HepG2 (cell line): ENCODE measurements around the gene LATS2. TPM values are rescaled to one million over a fixed set of nuclear protein-coding genes. Genes with fewer than 3 reads are reported as not detected.

Experiments used
- BRD4 ChIP-seq: sonication (generic); formaldehyde crosslinking; IDR thresholded peaks from 2 replicates; pipeline ENCODE4 v1.4.0; 2020; ENCODE audit warnings: missing genetic modification reagents
- DBP ChIP-seq: sonication (generic); formaldehyde crosslinking; IDR thresholded peaks from 2 replicates; pipeline ENCODE4 v1.4.0; 2020; ENCODE audit warnings: missing genetic modification reagents; ENCODE audit errors: not compliant biosample characterization
- ETS1 ChIP-seq: sonication (generic); formaldehyde crosslinking; IDR thresholded peaks from 2 replicates; pipeline ENCODE4 v1.4.0; 2020; ENCODE audit warnings: missing genetic modification reagents
- FOXP1 ChIP-seq, 2 experiments: fragments of 450-650 bp in 1 of 2; IDR thresholded peaks; 2 replicates each; pipeline ENCODE4 v1.6.1; 2017 to 2018; ENCODE audit warnings: antibody characterized with exemption in 1 of 2
- KDM2A ChIP-seq: sonication (generic); formaldehyde crosslinking; IDR thresholded peaks from 2 replicates; pipeline ENCODE4 v1.4.0; 2020; ENCODE audit warnings: low read depth, missing genetic modification reagents, borderline replicate concordance
- NFE2L1 ChIP-seq: sonication (generic); formaldehyde crosslinking; IDR thresholded peaks from 2 replicates; pipeline ENCODE4 v1.4.0; 2020; ENCODE audit warnings: missing genetic modification reagents, mild to moderate bottlenecking, borderline replicate concordance
- NR2C2 ChIP-seq: sonication (generic); formaldehyde crosslinking; IDR thresholded peaks from 2 replicates; pipeline ENCODE4 v1.4.0; 2020; ENCODE audit warnings: missing genetic modification reagents, mild to moderate bottlenecking, moderate library complexity, borderline replicate concordance
- SATB2 ChIP-seq: sonication (generic); formaldehyde crosslinking; IDR thresholded peaks from 2 replicates; pipeline ENCODE4 v1.5.0; 2020; ENCODE audit warnings: missing genetic modification reagents
- TBX2 ChIP-seq: sonication (generic); formaldehyde crosslinking; IDR thresholded peaks from 2 replicates; pipeline ENCODE4 v1.5.0; 2020; ENCODE audit warnings: missing genetic modification reagents, mild to moderate bottlenecking, borderline replicate concordance
- ZFP36L1 ChIP-seq: sonication (generic); formaldehyde crosslinking; IDR thresholded peaks from 2 replicates; pipeline ENCODE4 v1.8.0; 2022; ENCODE audit warnings: mild to moderate bottlenecking, missing genetic modification reagents, moderate library complexity
- ZNF274 ChIP-seq: sonication (generic); formaldehyde crosslinking; IDR thresholded peaks from 2 replicates; pipeline ENCODE4 v1.5.1; 2020; ENCODE audit warnings: mild to moderate bottlenecking, missing genetic modification reagents
- ZNF335 ChIP-seq: sonication (generic); formaldehyde crosslinking; IDR thresholded peaks from 2 replicates; pipeline ENCODE4 v1.4.0; 2020; ENCODE audit warnings: missing genetic modification reagents
- ZNF580 ChIP-seq: IDR thresholded peaks from 2 replicates; pipeline ENCODE4 v1.6.1; 2016; ENCODE audit warnings: low read depth, borderline replicate concordance
- ZNF737 ChIP-seq: sonication (generic); formaldehyde crosslinking; IDR thresholded peaks from 2 replicates; pipeline ENCODE4 v1.5.0; 2020; ENCODE audit warnings: missing genetic modification reagents, mild to moderate bottlenecking, borderline replicate concordance
- ZNF816 ChIP-seq: sonication (generic); formaldehyde crosslinking; IDR thresholded peaks from 2 replicates; pipeline ENCODE4 v1.8.0; 2022; ENCODE audit warnings: missing genetic modification reagents, mild to moderate bottlenecking, borderline replicate concordance
- ZSCAN29 ChIP-seq: sonication (generic); formaldehyde crosslinking; conservative IDR thresholded peaks from 2 replicates; pipeline ENCODE4 v1.4.0; 2020; ENCODE audit warnings: mild to moderate bottlenecking, missing genetic modification reagents
- polyA plus RNA-seq, 8 experiments: library from polyadenylated mRNA; depleted of rRNA in 3 of 8; stranded (reverse) in 7 of 8; unstranded in 1 of 8; fragments of >200 nt; fragmentation: Illumina TruSeq in 4 of 8; extraction: Trizol in 4 of 8; gene quantifications; 2 replicates each; pipeline versions ENCODE4 v1.2.1 to v1.2.3, GENCODE V29; 2011 to 2016; ENCODE audit warnings: low read depth in 4 of 8, missing spikeins in 1 of 8, mixed read lengths in 1 of 8; ENCODE audit not compliant: insufficient read depth in 1 of 8
- total RNA-seq, 5 experiments: library from RNA; depleted of rRNA; stranded (reverse); fragments of >200 nt; fragmentation: Illumina TruSeq; extraction: Trizol; gene quantifications; 2 replicates each; pipeline ENCODE4 v1.2.3, GENCODE V29; 2016; ENCODE audit warnings: low read depth in 1 of 5
- TF ChIP-seq, protein P1 (sequence below): IDR thresholded peaks from 2 replicates; pipeline ENCODE4 v1.6.1; 2012; ENCODE audit warnings: inconsistent platforms
- TF ChIP-seq, protein P2 (sequence below): sonication (generic); formaldehyde crosslinking; IDR thresholded peaks from 2 replicates; pipeline ENCODE4 v1.5.1; 2020; ENCODE audit warnings: mild to moderate bottlenecking, missing genetic modification reagents, moderate library complexity
- TF ChIP-seq, protein P3 (sequence below): sonication (generic); formaldehyde crosslinking; IDR thresholded peaks from 2 replicates; pipeline ENCODE4 v1.4.0; 2020; ENCODE audit warnings: missing genetic modification reagents

LATS2 gene
- total and polyA plus RNA-seq, 2 of the 13 experiments (the other 11 are each of a cell fraction or from before 2014, with no cell fraction given) = 7.3 to 8.5 TPM

DNA sequence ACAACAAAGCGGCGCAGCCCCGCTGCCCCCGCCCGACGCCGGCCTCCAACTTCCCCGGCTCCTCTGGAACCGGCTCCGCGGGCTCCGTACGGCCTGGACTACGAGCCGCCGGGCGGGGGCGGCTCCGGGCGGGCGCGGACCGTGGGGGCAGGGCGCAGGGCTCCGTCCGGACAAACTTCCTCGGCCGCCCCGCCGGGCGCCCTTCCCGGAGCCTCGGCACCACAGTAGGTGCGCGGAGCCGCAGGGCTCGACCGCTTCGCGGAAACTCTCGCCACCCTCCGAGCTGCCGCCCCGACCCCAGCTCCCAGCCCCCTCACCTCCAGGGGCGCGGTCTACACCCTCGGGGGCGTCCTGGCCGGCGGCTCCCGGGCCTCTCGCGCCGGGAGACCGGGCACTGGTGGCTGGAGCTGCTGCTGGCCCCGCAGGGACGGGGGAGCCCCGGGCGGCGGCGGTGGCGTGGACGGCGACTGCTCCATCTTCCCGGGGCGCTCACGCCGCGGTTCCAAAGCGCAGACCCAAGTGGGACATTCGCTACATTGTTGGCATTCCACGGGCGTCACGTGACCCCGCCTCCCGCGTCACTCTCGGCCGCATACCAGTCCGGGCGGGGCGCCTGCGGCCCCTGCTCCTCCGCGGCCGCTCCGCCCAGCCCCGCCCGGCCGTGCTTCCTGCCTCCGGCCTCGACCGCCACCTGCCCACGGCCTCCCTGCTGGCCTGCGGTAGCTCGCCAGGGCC, at the start of gene LATS2 (continued):
- TF ChIP-seq, protein P1, sequence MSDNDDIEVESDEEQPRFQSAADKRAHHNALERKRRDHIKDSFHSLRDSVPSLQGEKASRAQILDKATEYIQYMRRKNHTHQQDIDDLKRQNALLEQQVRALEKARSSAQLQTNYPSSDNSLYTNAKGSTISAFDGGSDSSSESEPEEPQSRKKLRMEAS = peak; percentile 81
- TF ChIP-seq TBX2 (peak; percentile 91; the same call in 1 of the 2 replicates), ZNF335 (CRISPR knock-in tag) (no peak), BRD4 (CRISPR knock-in tag) (peak; percentile 55; the same call in 1 of the 2 replicates), ZNF816 (no peak), ZNF274 (CRISPR knock-in tag) (0 out of 2 replicates have a peak, but pooled peaks have one; percentile 31), DBP (CRISPR knock-in tag) (no peak), ZNF737 (CRISPR knock-in tag) (no peak), NR2C2 (CRISPR knock-in tag) (no peak), KDM2A (CRISPR knock-in tag) (peak; percentile 51; the same call in 1 of the 2 replicates), ETS1 (CRISPR knock-in tag) (no peak), ZSCAN29 (CRISPR knock-in tag) (0 out of 2 replicates have a peak, but pooled peaks have one; percentile 26), SATB2 (CRISPR knock-in tag) (0 out of 2 replicates have a peak, but pooled peaks have one; percentile 27), FOXP1 (IDR thresholded peaks at IDR 0.05) (no peak), FOXP1 (CRISPR knock-in tag; IDR thresholded peaks at IDR 0.05) (0 out of 2 replicates have a peak, but pooled peaks have one; percentile 5), ZFP36L1 (CRISPR knock-in tag) (0 out of 2 replicates have a peak, but pooled peaks have one; percentile 19), ZNF580 (peak; percentile 13; the same call in 1 of the 2 replicates), NFE2L1 (CRISPR knock-in tag) (no peak)
- TF ChIP-seq, protein P2, sequence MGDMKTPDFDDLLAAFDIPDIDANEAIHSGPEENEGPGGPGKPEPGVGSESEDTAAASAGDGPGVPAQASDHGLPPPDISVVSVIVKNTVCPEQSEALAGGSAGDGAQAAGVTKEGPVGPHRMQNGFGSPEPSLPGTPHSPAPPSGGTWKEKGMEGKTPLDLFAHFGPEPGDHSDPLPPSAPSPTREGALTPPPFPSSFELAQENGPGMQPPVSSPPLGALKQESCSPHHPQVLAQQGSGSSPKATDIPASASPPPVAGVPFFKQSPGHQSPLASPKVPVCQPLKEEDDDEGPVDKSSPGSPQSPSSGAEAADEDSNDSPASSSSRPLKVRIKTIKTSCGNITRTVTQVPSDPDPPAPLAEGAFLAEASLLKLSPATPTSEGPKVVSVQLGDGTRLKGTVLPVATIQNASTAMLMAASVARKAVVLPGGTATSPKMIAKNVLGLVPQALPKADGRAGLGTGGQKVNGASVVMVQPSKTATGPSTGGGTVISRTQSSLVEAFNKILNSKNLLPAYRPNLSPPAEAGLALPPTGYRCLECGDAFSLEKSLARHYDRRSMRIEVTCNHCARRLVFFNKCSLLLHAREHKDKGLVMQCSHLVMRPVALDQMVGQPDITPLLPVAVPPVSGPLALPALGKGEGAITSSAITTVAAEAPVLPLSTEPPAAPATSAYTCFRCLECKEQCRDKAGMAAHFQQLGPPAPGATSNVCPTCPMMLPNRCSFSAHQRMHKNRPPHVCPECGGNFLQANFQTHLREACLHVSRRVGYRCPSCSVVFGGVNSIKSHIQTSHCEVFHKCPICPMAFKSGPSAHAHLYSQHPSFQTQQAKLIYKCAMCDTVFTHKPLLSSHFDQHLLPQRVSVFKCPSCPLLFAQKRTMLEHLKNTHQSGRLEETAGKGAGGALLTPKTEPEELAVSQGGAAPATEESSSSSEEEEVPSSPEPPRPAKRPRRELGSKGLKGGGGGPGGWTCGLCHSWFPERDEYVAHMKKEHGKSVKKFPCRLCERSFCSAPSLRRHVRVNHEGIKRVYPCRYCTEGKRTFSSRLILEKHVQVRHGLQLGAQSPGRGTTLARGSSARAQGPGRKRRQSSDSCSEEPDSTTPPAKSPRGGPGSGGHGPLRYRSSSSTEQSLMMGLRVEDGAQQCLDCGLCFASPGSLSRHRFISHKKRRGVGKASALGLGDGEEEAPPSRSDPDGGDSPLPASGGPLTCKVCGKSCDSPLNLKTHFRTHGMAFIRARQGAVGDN = peak; percentile 93
- TF ChIP-seq, protein P3, sequence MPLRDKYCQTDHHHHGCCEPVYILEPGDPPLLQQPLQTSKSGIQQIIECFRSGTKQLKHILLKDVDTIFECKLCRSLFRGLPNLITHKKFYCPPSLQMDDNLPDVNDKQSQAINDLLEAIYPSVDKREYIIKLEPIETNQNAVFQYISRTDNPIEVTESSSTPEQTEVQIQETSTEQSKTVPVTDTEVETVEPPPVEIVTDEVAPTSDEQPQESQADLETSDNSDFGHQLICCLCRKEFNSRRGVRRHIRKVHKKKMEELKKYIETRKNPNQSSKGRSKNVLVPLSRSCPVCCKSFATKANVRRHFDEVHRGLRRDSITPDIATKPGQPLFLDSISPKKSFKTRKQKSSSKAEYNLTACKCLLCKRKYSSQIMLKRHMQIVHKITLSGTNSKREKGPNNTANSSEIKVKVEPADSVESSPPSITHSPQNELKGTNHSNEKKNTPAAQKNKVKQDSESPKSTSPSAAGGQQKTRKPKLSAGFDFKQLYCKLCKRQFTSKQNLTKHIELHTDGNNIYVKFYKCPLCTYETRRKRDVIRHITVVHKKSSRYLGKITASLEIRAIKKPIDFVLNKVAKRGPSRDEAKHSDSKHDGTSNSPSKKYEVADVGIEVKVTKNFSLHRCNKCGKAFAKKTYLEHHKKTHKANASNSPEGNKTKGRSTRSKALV (CRISPR knock-in tag) = no peak
